Testis (tissue), 2 donors: Measurements from ENCODE around the gene GNAI2.

Experiments used
- CTCF ChIP-seq, 3 experiments: fragments of 450-650 bp in 2 of 3; fragments of 200-600 bp in 1 of 3; sonication (generic) in 1 of 3; IDR thresholded peaks; one replicate each; pipeline ENCODE4 v1.5.1; 2016 to 2019; ENCODE audit warnings: antibody characterized with exemption in 3 of 3, mild to moderate bottlenecking in 2 of 3, moderate library complexity in 1 of 3
- POLR2A ChIP-seq: fragments of 450-650 bp; IDR thresholded peaks from one replicate; pipeline ENCODE4 v1.6.1; 2017; ENCODE audit warnings: antibody characterized with exemption, mild to moderate bottlenecking, moderate library complexity

DNA sequence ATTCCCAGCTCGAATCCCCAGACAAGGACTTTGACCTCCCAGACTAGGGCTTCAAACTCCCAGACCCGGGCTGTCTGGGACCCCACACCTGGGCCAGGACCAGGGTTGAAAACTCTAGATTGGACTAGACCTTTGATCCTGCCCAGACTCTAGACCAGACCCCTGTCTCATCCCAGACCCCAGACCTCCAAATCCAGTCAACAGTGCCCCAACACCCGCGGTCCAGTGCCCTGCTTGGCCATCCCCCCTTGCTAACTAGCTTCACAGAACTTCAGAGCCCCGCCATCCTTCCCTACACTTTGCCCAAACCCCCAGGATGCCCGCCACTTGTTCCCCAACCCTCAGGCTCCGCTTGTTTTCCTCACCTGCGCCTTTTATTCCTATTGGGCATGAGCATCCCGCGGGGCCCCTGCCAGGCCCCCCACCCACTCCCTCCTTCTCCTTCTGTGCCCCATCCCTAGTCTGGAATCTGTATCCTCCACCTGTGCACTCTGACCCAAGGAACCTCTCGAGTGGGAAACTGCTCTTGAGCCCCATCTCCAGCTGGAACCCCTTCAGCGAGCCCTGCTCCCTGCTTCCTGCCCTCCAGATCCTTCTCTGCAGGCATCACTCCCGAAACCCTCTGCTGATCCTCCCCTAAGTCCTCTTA, 604 bp downstream of the GNAI2 start:
- TF ChIP-seq CTCF (IDR thresholded peaks at IDR 0.05) (no peak), POLR2A (no peak)
